ENCODE measurements around the gene SGCG. TPM values are rescaled to one million over a fixed set of nuclear protein-coding genes. Genes with fewer than 3 reads are reported as not detected.

Gene SGCG
- polyA plus RNA-seq, 1 of the 3 experiments (the other 2 are of a cell fraction) = not detected

GRCh38 chr13:23273498-23273897, 92.7 kb downstream of the SGCG start:
- H3K36me3 ChIP-seq (replicated peaks in 1 of 2; ENCODE audit: control insufficient read depth in 1 of 2, insufficient read depth in 2 of 2, low read length in 1 of 2) = no peaks in the 10 kb centered on the region
- no peak overlapping the region for H3K27ac ChIP-seq (ENCODE audit: low read depth in 2 of 2, low read length in 1 of 2)
- no peaks in the 10 kb centered on the region for H3K27me3 ChIP-seq (ENCODE audit: insufficient read depth)
- ChIA-PET CTCF (no interaction called here), POLR2A (no interaction called here)
- H3K79me2 ChIP-seq (ENCODE audit: insufficient read depth) = no peaks in the 10 kb centered on the region
- H3K9me3 ChIP-seq = no peaks in the 10 kb centered on the region
- H3K9me2 ChIP-seq = no peaks in the 10 kb centered on the region
- WGBS (ENCODE audit: low lambda C conversion rate) = 11% methylated on average over 3 of the region's 3 CpGs
- no peak overlapping the region for H3K9ac ChIP-seq
- H3K4me1 ChIP-seq (ENCODE audit: control insufficient read depth in 1 of 2, insufficient read depth in 2 of 2, low read depth in 1 of 2, low read length in 1 of 2) = no peaks in the 10 kb centered on the region
- no peaks in the 10 kb centered on the region for H3F3A ChIP-seq (replicated peaks; ENCODE audit: insufficient read depth)
- no peak overlapping the region for H3K4me3 ChIP-seq (ENCODE audit: low read depth in 2 of 2, low read length in 1 of 2)
- H2AFZ ChIP-seq (ENCODE audit: low read depth) = no peak overlapping the region
- no peaks in the 10 kb centered on the region for H4K20me1 ChIP-seq (ENCODE audit: insufficient read depth)
- no peak for DNase-seq
- no peak overlapping the region for H3K4me2 ChIP-seq
- TF ChIP-seq EP300 (IDR thresholded peaks at IDR 0.05; ENCODE audit: borderline replicate concordance in 1 of 2, low read depth in 1 of 2, low read length in 1 of 2) = no peak
- no peak for TF ChIP-seq MAX (IDR thresholded peaks at IDR 0.05; ENCODE audit: low read depth)
- no peak for TF ChIP-seq POLR2AphosphoS5 (IDR thresholded peaks at IDR 0.05; ENCODE audit: low read depth, low read length)
- no peak for TF ChIP-seq JUND (IDR thresholded peaks at IDR 0.05)
- no peak for TF ChIP-seq GABPA (IDR thresholded peaks at IDR 0.05; ENCODE audit: low read depth)
- no peak for TF ChIP-seq FOXJ3 (CRISPR knock-in tag; IDR thresholded peaks at IDR 0.05)

GRCh38 chr13:23279321-23279720, 98.5 kb downstream of the SGCG start:
- ChIA-PET POLR2A (no interaction called here), CTCF (no interaction called here)
- no peaks in the 10 kb centered on the region for H3K4me1 ChIP-seq (ENCODE audit: control insufficient read depth in 1 of 2, insufficient read depth in 2 of 2, low read depth in 1 of 2, low read length in 1 of 2)
- no peak overlapping the region for H3K4me3 ChIP-seq (ENCODE audit: low read depth in 2 of 2, low read length in 1 of 2)
- no peak overlapping the region for H3K4me2 ChIP-seq
- H4K20me1 ChIP-seq (ENCODE audit: insufficient read depth) = no peaks in the 10 kb centered on the region
- H3K36me3 ChIP-seq (replicated peaks in 1 of 2; ENCODE audit: control insufficient read depth in 1 of 2, insufficient read depth in 2 of 2, low read length in 1 of 2) = no peaks in the 10 kb centered on the region
- no peaks in the 10 kb centered on the region; the same call in 1 of the 2 replicates for H3K27me3 ChIP-seq (ENCODE audit: insufficient read depth)
- H3K9me3 ChIP-seq = no peaks in the 10 kb centered on the region
- DNase-seq = no peak
- H3K27ac ChIP-seq (ENCODE audit: low read depth in 2 of 2, low read length in 1 of 2) = no peak overlapping the region
- H3K9ac ChIP-seq = no peak overlapping the region
- no peaks in the 10 kb centered on the region for H3K79me2 ChIP-seq (ENCODE audit: insufficient read depth)
- 33% methylated on average over 5 of the region's 5 CpGs for WGBS (ENCODE audit: low lambda C conversion rate)
- no peaks in the 10 kb centered on the region for H3F3A ChIP-seq (replicated peaks; ENCODE audit: insufficient read depth)
- no peaks in the 10 kb centered on the region for H3K9me2 ChIP-seq
- no peak overlapping the region for H2AFZ ChIP-seq (ENCODE audit: low read depth)
- TF ChIP-seq RXRA (IDR thresholded peaks at IDR 0.05; ENCODE audit: borderline replicate concordance, low read depth) (no peak), CHD2 (IDR thresholded peaks at IDR 0.05; ENCODE audit: low read length, partially characterized antibody) (no peak), YY1 (IDR thresholded peaks at IDR 0.05; ENCODE audit: low read depth) (no peak), FOSL2 (IDR thresholded peaks at IDR 0.05; ENCODE audit: borderline replicate concordance, low read depth) (no peak), MEF2A (IDR thresholded peaks at IDR 0.05; ENCODE audit: borderline replicate concordance, low read depth) (no peak), REST (IDR thresholded peaks at IDR 0.05; ENCODE audit: low read depth, low read length) (no peak), PBX3 (IDR thresholded peaks at IDR 0.05) (no peak), ZBTB33 (IDR thresholded peaks at IDR 0.05; ENCODE audit: borderline replicate concordance, low read depth) (no peak), EP300 (IDR thresholded peaks at IDR 0.05; ENCODE audit: borderline replicate concordance in 1 of 2, low read depth in 1 of 2, low read length in 1 of 2) (no peak), GABPA (IDR thresholded peaks at IDR 0.05; ENCODE audit: low read depth) (no peak)
